Loucy (cell line): ENCODE measurements around the gene BMF.

Source experiments
- CTCF ChIP-seq: fragments of 200-600 bp; sonication (generic); conservative IDR thresholded peaks from 2 replicates; pipeline ENCODE4 v1.5.1; 2014; ENCODE audit warnings: mild to moderate bottlenecking, antibody characterized with exemption, low read length
- EZH2phosphoT487 ChIP-seq: fragments of 200-600 bp; IDR thresholded peaks from 2 replicates; pipeline ENCODE4 v1.6.1; 2018; ENCODE audit warnings: antibody characterized with exemption, mild to moderate bottlenecking, moderate library complexity, borderline replicate concordance

- TF ChIP-seq CTCF (no peak), EZH2phosphoT487 (no peak)
Measured at GRCh38 chr15:40111888-40112287, 3.2 kb upstream of the BMF start.
